BLaER1 treated with 17β-estradiol and CSF1 and Interleukin-3, amounts not matched to agents 10 nM and 100 nM (cell line): Measurements from ENCODE around the gene EVA1B.

Experiments
- H3K27ac ChIP-seq, 11 experiments: shearing (Covaris generic); formaldehyde crosslinking; 2 replicates each; pipeline ENCODE4 v1.8.1; 2022
- H3K27me3 ChIP-seq, 11 experiments: shearing (Covaris generic); formaldehyde crosslinking; 2 replicates each; pipeline ENCODE4 v1.8.1; 2022
- H3K36me3 ChIP-seq, 11 experiments: shearing (Covaris generic); formaldehyde crosslinking; 2 replicates each; pipeline ENCODE4 v1.8.1; 2022
- H3K4me1 ChIP-seq, 10 experiments: shearing (Covaris generic); formaldehyde crosslinking; 2 replicates each; pipeline ENCODE4 v1.8.1; 2022
- H3K4me2 ChIP-seq, 11 experiments: shearing (Covaris generic); formaldehyde crosslinking; 2 replicates each; pipeline ENCODE4 v1.8.1; 2022
- H3K4me3 ChIP-seq, 10 experiments: shearing (Covaris generic); formaldehyde crosslinking; 2 replicates each; pipeline ENCODE4 v1.8.1; 2022
- H3K9ac ChIP-seq, 11 experiments: shearing (Covaris generic); formaldehyde crosslinking; 2 replicates each; pipeline ENCODE4 v1.8.1; 2022
- H3K9me3 ChIP-seq, 11 experiments: shearing (Covaris generic); formaldehyde crosslinking; replicated peaks in 1 of 11; 2 replicates each; pipeline ENCODE4 v1.8.1; 2022
- H4K20me1 ChIP-seq, 11 experiments: shearing (Covaris generic); formaldehyde crosslinking; 2 replicates each; pipeline ENCODE4 v1.8.1; 2022
- Cebpa-rat ChIP-seq, 11 experiments: shearing (Covaris generic); IDR thresholded peaks; 2 replicates each; pipeline ENCODE4 v1.8.1; 2022

Gene EVA1B

DNA sequence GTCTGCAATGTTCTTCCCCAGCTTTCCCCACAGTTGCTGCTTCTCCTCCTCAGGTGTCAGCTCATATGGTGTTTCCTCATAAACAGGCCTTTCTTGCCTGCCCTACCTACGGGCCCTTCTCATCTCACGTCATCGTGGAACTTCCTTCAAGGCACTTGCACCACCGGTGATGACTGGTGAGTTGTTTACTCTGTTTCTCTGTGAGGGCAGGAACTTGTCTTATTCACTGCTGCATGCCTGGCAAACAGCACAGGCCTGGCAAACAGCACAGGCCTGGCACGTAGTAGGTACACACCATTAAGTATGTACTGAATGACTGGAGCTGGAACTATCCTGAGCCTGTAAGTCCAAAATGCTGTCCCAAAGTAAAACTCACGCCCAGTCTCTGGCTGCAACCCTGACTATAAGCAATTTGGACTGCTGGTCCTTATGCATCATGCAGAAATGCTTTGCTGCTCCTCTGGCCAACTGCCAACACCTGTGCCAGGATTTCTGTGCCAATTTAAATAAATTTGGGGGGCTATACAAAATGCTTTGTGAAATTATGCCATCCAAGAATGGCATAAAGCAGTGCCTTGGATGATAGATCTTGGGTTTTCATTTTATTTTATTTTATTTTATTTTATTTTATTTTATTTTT is 36.6 kb upstream of the EVA1B start:
- peak overlapping the region in 2 of 10 experiments; percentile 1; a peak in 2 of 20 replicates for H3K4me3 ChIP-seq
- H3K27ac ChIP-seq = peak overlapping the region in 9 of 11 experiments; percentile 2 to 76 (median 45); a peak in 14 of 22 replicates

DNA sequence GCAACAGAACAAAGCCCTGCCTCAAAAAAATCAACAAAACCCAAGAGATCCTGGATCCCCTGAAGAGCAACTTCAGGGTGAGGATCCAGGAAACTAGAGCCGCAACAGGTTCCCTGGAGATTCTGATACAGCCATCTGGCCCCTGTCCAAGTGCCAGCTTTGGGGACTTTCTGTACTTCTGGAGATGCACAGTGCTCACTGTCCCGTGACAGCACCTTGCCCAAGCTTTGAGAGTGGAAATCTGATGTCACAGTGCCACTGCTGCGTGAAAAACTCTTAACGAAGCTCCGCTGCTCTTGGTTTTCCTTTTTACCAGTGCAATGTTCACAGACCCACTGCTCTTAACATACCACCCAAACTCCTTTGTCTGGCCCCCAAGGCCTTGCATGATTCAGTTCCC is 35.9 kb upstream of the EVA1B start:
- Histone ChIP-seq H3K9ac (peak overlapping the region in 8 of 11 experiments; percentile 13 to 73 (median 32); a peak in 9 of 22 replicates), H3K4me1 (peaks cover 44 to 62% (median 53%) of the 10 kb centered on the region in 10 experiments), H4K20me1 (peaks cover 0 to 72% (median 16%) of the 10 kb centered on the region in 11 experiments; a peak in 14 of 22 replicates), H3K4me2 (peak overlapping the region; percentile 24 to 93 (median 80)), H3K9me3 (no peaks in the 10 kb centered on the region), H3K27me3 (no peaks in the 10 kb centered on the region), H3K4me3 (peak overlapping the region in 2 of 10 experiments; percentile 1; a peak in 1 of 20 replicates), H3K36me3 (peaks cover 35 to 92% (median 57%) of the 10 kb centered on the region in 11 experiments), H3K27ac (peak overlapping the region in 9 of 11 experiments; percentile 2 to 76 (median 45); a peak in 15 of 22 replicates)
- TF ChIP-seq Cebpa-rat (IDR thresholded peaks at IDR 0.05) = peak in 2 of 11 experiments; percentile 13 to 51; a peak in 1 of 22 replicates

More for the DNA sequence above, 36.6 kb upstream of the EVA1B start:
- TF ChIP-seq Cebpa-rat (IDR thresholded peaks at IDR 0.05) = no peak
- Histone ChIP-seq H3K4me1 (peaks cover 50 to 64% (median 58%) of the 10 kb centered on the region in 10 experiments), H3K9ac (peak overlapping the region in 8 of 11 experiments; percentile 13 to 73 (median 32); a peak in 10 of 22 replicates), H3K9me3 (no peaks in the 10 kb centered on the region), H3K36me3 (peaks cover 28 to 85% (median 51%) of the 10 kb centered on the region in 11 experiments), H4K20me1 (peaks cover 0 to 66% (median 16%) of the 10 kb centered on the region in 11 experiments; a peak in 14 of 22 replicates), H3K27me3 (no peaks in the 10 kb centered on the region), H3K4me2 (peak overlapping the region; percentile 24 to 93 (median 80))

DNA sequence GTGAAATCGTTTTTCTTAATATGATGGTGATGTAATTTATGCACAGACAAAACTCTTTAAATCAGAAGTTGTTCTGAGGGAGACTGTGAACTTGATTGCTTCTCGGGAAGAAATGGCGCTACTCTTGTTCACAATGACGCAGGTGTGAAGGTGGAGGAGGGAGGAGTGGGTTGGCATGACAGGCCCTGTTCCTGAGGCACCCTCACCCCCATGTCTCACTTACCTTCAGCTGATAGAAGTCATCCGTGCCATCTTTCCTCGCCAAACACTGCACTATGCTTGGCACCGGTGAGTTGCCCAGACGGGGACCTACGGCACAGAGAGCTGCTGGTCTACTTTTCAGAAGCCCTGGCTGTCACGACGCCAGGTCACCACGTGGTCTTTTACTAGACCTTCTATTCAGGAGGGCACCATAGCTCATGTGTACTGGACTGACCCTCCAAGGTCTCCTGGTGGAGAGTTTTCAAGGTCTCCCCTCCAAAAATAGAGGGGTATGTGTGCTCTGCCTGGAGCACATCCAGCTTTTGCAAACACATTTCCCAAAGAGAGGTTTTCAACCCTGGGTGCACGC is 35.2 kb upstream of the EVA1B start:
- no peaks in the 10 kb centered on the region for H3K9me3 ChIP-seq
- H3K9ac ChIP-seq = peak overlapping the region in 4 of 11 experiments; percentile 2 to 73 (median 50); a peak in 2 of 22 replicates
- H3K4me3 ChIP-seq = no peak overlapping the region
- H3K27me3 ChIP-seq = no peaks in the 10 kb centered on the region
- TF ChIP-seq Cebpa-rat (IDR thresholded peaks at IDR 0.05) = no peak
- H4K20me1 ChIP-seq = peaks cover 0 to 80% (median 16%) of the 10 kb centered on the region in 11 experiments; a peak in 14 of 22 replicates
- H3K4me2 ChIP-seq = peak overlapping the region in 9 of 11 experiments; percentile 74 to 93 (median 81); a peak in 17 of 22 replicates
- peak overlapping the region in 4 of 11 experiments; percentile 61 to 76 (median 68); a peak in 5 of 22 replicates for H3K27ac ChIP-seq
- H3K4me1 ChIP-seq = peaks cover 47 to 64% (median 54%) of the 10 kb centered on the region in 10 experiments
- peaks cover 43 to 99% (median 65%) of the 10 kb centered on the region in 11 experiments for H3K36me3 ChIP-seq

DNA sequence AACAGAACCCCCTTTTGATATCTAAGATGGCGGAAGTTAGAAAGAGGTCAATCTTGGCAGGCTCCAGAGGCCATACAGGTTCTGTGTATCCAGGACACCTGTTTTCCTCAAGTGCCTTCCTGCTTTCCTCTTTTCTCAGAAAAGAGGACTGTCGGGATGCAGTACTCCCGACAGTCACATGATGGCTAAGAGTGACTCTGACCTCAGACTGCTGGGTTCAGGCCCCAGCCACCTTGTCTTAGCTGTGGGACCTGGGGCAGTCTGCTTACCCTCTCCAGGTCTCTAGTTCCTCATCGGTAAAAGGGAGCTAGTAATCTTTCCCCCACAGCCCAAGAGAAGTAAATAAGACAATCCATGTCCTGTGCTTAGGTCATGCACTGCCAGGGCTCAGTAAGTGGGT is 32.4 kb upstream of the EVA1B start:
- H4K20me1 ChIP-seq = peaks cover 0 to 85% (median 28%) of the 10 kb centered on the region in 11 experiments; a peak in 15 of 22 replicates
- no peak overlapping the region for H3K27ac ChIP-seq
- no peak overlapping the region for H3K4me3 ChIP-seq
- no peak overlapping the region for H3K9ac ChIP-seq
- H3K4me2 ChIP-seq = no peak overlapping the region
- no peaks in the 10 kb centered on the region for H3K9me3 ChIP-seq
- H3K36me3 ChIP-seq = peaks cover 36 to 90% (median 62%) of the 10 kb centered on the region in 11 experiments
- H3K27me3 ChIP-seq = no peaks in the 10 kb centered on the region
- H3K4me1 ChIP-seq = peaks cover 53 to 73% (median 64%) of the 10 kb centered on the region in 10 experiments
- no peak for TF ChIP-seq Cebpa-rat (IDR thresholded peaks at IDR 0.05)

DNA sequence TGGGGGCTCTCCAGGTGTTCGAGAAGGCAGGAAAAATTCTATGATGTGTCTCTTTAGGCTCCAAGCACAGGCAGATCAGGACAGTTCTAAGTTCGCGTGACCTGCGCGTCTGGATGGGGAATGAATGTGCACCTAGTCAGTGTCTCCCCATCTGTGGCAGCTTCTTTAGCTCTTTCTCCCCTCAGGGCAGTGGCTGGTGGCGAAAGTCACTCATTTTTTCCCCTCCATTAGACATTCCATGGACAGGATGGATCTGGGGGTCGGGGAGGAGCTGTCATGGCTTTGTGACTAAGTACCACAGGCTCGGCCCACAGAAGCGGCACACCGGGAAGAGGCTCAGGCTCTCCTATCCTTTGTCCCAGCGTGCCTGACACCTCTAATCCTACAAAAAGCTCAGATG is 31.0 kb upstream of the EVA1B start:
- no peak overlapping the region for H3K9ac ChIP-seq
- H3K27ac ChIP-seq = no peak overlapping the region
- H3K27me3 ChIP-seq = no peaks in the 10 kb centered on the region
- H3K4me3 ChIP-seq = no peak overlapping the region
- H3K36me3 ChIP-seq = peaks cover 36 to 84% (median 62%) of the 10 kb centered on the region in 11 experiments
- H3K9me3 ChIP-seq = no peaks in the 10 kb centered on the region
- peaks cover 52 to 73% (median 63%) of the 10 kb centered on the region in 10 experiments for H3K4me1 ChIP-seq
- TF ChIP-seq Cebpa-rat (IDR thresholded peaks at IDR 0.05) = no peak
- H4K20me1 ChIP-seq = peaks cover 0 to 83% (median 28%) of the 10 kb centered on the region in 11 experiments; a peak in 15 of 22 replicates
- peak overlapping the region in 1 of 11 experiments; percentile 86; a peak in 3 of 22 replicates for H3K4me2 ChIP-seq

DNA sequence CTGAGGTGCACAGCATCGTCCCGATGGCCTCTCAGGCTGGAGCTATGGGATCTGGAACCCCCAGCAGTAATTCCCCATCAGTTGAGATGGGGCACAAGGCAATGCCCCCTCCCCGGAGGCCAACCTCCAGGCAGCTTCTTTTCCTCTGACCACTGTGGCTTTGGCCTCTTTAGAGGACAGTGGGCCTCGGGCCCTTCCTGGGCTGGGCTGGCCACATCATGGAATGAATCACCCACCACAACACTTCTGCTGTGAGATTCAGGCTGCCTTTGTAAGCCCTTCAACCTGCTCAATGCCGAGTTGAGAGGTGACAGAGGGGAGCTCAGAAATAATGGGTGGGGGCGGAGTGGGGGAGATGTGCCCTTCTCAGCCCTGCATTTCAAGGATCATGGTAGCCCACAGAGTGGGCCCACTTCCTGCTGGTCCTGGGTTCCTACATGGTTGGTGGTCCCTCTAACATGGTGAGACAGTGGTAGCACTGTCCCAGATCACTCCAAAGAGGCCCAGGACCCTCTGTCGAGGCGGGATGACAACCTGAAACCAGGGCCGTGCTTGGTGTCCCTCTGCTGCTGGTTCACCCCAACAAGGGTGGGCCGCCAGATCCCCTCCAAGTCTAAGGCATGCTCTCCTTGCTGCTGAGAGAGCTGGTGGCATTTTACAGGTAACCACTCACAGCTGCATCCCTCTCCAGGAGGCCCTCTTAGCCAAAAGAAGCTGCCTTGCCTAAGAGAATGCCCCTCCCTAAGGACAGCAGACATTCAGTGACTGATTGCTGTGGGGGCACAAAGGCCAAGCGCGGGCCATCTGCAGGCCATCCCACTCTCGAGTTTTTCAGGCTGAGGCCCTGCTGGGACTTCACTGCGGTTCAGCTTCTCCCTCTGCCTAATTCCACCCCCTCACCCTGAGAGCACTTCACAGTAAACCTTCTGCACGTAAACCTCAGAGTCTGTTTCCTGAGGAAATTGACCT is 29.7 kb upstream of the EVA1B start:
- Histone ChIP-seq H3K36me3 (peaks cover 37 to 83% (median 62%) of the 10 kb centered on the region in 11 experiments), H3K4me3 (no peak overlapping the region), H3K4me1 (peaks cover 39 to 72% (median 61%) of the 10 kb centered on the region in 10 experiments), H3K4me2 (peak overlapping the region; percentile 2 to 88 (median 81); a peak in 21 of 22 replicates), H3K9ac (peak overlapping the region in 2 of 11 experiments; percentile 17 to 45; a peak in 2 of 22 replicates), H4K20me1 (peaks cover 0 to 83% (median 16%) of the 10 kb centered on the region in 11 experiments; a peak in 14 of 22 replicates), H3K9me3 (no peaks in the 10 kb centered on the region), H3K27ac (no peak overlapping the region), H3K27me3 (no peaks in the 10 kb centered on the region)
- no peak for TF ChIP-seq Cebpa-rat (IDR thresholded peaks at IDR 0.05)

DNA sequence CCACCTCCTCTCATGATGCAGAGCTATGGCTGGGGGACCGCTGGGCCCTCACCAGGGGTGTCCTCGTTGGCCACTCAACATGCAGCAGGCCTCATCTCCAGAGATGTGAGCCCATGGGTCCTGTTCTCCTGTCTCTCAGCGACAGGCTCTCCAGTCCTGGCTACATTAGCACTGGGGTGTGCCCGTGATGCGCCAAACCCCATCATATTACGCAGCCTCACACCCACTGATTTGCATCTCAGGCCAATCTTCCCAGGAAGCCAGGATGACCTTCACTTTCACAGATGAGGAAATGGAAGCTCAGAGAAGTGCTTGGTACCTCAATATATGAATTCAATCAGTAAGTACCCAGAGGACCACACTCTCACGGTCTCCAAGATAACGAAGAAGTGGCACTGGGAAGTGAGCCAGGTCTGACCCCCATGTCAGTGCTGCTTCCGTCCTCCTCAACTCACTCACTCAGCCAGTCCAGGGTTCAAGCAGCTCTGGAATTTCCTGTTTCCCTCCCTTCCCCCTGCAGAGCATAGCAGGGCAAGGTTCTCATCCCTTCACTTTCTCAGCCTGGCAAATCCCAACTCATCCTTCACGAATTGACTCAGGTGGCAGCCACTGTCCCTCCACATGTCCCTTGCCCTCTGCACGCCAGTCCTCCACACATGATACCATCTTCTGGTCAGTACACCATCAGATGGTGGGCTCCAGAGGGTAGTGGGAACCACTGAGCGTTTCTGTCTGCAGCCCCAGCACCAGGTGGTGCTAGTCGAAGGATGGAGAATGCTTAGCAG is 28.9 kb upstream of the EVA1B start:
- peaks cover 38 to 83% (median 61%) of the 10 kb centered on the region in 11 experiments for H3K36me3 ChIP-seq
- H3K27ac ChIP-seq = peak overlapping the region in 7 of 11 experiments; percentile 62 to 82 (median 67); a peak in 9 of 22 replicates
- H3K4me1 ChIP-seq = peaks cover 34 to 71% (median 57%) of the 10 kb centered on the region in 10 experiments
- H4K20me1 ChIP-seq = peaks cover 0 to 81% (median 12%) of the 10 kb centered on the region in 11 experiments; a peak in 11 of 22 replicates
- no peak overlapping the region for H3K4me3 ChIP-seq
- H3K4me2 ChIP-seq = peak overlapping the region; percentile 70 to 88 (median 81)
- no peak for TF ChIP-seq Cebpa-rat (IDR thresholded peaks at IDR 0.05)
- no peaks in the 10 kb centered on the region for H3K9me3 ChIP-seq
- peak overlapping the region in 2 of 11 experiments; percentile 21 to 66; a peak in 3 of 22 replicates for H3K9ac ChIP-seq
- no peaks in the 10 kb centered on the region for H3K27me3 ChIP-seq
